Measurements from ENCODE around the gene S100A6.
"Not testable (repeated sequence)": the region's sequence is repeated elsewhere in the genome, so short reads cannot be mapped to it uniquely, and the experiment has no call there.

The S100A6 gene

DNA sequence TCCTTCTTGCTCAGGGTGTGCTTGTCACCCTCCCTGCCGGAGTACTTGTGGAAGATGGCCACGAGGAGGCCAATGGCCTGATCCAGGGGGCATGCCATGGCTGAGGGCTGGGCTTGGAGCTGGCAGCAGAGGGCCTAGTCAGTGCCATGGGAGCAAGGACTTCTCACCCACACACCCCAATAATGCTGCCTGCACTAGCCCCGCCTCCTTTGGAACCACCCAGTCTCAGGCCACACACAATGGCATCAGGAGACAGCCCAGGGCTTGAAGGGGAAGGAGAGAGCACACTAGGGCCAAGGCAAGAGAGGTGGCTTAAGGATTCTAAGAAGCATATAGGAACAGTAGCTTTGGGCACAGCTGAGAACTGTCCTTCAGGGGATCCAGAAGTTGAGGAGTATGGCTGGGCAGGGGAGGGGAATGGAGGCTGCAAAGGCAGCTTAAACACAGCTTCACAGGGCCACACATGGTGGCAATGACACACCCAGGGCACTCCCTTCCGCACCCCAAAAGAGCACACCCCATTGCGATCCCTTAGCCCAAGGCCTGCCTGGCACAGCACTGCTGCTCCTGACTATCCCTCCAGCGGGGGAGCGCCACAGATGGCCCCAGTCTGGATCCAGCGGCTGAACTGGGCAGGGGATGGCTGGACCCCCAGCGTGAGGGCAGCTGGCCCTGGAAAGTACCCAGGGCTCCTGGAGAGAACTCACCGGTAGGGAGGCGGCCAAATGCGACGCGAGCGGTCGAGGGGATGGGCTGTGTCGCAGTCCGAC is at the start of gene S100A6:
S100A6 (minus strand) TSS at position 750 of the 770 bp plus-strand sequence; CDS start at position 98, 652 bp downstream.
- no peak for DNase-seq

DNA sequence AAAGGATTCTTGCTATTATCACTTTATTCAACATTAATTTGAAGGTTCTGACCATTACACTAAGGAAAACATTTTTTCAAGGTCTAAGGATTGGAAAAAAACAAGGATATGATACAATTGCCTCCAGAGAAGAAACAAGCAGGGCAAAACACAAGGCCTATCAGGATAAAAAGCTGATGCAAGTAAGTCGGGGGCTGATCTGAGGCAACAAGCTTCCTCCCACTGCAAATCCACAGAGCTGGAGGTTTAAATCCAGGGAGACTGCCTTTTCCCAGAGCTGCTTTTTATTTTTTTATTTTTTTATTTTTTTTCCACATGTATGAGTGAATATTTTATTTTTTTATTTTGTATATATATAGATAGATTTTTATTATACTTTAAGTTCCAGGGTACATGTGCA is 49.2 kb upstream of the S100A6 start:
- no peak for DNase-seq

DNA sequence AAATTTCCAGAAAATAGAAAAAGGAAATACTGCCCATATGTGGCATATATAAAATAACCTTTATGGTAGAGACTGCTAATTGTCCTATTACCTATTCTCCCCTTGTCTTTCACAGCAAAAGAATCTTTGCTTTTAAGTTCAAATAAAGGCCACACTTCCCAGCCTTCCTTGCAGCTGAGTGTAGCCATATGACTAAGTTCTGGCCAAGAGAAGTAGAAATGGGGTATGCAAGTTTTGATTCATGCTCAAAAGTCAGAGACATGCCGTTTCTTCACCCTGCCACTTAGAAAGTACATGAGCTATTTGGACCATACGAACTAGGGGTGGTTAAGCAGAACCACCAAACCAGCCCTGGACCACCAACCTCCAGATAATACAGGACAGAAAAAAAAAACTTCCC is 48.2 kb upstream of the S100A6 start:
- DNase-seq = no peak

DNA sequence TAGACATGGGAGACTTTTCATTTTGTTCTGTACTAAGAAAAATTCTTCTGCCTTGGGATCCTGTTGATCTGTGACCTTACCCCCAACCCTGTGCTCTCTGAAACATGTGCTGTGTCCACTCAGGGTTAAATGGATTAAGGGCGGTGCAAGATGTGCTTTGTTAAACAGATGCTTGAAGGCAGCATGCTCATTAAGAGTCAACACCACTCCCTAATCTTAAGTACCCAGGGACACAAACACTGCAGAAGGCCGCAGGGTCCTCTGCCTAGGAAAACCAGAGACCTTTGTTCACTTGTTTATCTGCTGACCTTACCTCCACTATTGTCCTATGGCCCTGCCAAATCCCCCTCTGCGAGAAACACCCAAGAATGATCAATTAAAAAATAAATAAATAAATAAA is 47.7 kb upstream of the S100A6 start:
- not testable (repeated sequence) for DNase-seq

DNA sequence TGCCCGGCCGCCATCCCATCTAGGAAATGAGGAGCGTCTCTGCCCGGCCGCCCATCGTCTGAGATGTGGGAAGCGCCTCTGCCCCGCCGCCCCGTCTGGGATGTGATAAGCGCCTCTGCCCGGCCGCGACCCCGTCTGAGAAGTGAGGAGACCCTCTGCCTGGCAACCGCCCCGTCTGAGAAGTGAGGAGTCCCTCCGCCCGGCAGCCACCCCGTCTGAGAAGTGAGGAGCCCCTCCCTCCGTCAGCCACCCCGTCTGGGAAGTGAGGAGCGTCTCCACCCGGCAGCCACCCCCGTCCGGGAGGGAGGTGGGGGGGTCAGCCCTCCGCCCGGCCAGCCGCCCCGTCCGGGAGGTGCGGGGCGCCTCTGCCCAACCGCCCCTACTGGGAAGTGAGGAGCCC is 47.0 kb upstream of the S100A6 start:
- DNase-seq = not testable (repeated sequence)

DNA sequence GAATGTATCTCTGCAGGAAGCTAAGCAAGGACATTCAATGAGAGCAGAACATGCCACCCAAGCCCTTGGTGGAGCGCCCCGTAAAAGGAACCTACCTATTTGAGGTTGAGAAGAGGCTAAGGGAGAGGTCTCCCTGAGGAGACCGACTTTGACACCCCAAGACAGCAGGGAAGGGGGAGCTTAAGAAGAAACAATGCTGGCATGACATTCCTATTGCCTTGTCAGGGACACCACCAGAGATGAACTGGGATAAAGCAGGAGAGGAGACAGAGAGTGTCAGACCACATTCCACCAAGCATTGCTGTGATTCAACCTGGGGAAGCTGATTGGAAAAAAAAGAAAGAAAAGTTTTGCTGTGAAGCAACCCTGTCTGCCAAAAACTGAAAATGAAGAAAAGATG is 43.1 kb upstream of the S100A6 start:
- no peak for DNase-seq

DNA sequence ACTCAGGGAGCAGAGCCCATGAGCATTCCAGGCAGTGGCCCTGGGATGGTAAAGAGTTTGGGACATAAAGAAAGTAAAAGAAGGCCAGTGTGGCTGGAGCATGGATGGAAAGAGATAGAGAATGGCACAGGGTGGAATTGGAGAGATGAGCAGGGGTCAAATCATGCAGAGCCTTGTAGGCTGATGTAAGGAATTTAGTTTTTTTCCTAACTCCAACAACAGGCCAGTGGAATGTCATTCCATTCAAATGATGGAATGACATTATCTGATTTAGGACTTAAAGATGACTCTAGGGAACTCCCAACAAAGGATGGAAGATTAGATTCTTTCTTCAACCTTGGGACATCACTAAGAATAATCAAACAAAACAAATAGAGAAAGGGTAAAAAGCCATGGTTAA is 42.7 kb upstream of the S100A6 start:
- DNase-seq = no peak

DNA sequence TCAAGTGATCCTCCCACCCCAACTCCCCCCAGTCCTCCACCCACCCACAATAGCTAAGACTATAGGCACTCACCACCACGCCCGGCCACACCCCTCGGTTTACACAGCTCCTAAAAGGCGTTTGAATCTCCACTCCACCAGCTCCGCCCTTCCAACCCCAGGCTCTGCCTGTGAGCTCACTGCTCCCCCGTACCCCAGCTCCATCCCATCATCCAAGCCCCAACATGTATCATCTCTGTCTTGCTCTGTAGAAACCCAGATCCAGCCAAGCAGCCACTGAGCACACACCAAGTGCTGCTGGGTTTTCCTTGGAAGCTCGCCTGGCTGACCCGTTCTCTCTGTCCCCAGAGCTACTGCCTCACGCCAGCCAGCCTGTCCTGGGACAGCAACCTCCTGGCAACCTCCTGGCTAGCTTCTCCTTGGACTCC is 41.8 kb upstream of the S100A6 start:
- no peak for DNase-seq

DNA sequence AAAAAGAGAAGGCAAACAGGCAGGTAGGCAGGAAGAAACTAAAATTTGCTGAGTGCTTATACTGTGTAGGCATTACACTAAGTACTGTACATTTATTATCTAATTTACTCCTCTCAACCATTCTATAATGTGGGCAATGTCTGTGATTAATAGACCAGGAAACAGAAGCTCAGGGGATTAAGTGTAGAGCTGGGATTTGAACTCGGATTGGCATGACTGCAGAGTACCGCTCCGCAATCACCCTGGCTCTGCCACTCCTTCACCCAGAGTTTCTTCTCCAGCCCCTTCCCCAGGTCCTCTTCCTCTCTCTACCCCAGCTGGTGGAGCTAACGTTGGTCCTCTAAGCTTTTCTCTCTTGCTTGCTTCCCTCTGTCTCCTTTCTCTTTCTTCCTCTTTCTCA is 41.3 kb upstream of the S100A6 start:
- no peak for DNase-seq

DNA sequence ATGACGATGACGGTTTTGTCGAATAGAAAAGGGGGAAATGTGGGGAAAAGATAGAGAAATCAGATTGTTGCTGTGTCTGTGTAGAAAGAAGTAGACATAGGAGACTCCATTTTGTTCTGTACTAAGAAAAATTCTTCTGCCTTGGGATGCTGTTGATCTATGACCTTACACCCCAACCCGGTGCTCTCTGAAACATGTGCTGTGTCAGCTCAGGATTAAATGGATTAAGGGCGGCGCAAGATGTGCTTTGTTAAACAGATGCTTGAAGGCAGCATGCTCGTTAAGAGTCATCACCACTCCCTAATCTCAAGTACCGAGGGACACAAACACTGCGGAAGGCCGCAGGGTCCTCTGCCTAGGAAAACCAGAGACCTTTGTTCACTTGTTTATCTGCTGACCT is 39.7 kb upstream of the S100A6 start:
- DNase-seq = not testable (repeated sequence)

DNA sequence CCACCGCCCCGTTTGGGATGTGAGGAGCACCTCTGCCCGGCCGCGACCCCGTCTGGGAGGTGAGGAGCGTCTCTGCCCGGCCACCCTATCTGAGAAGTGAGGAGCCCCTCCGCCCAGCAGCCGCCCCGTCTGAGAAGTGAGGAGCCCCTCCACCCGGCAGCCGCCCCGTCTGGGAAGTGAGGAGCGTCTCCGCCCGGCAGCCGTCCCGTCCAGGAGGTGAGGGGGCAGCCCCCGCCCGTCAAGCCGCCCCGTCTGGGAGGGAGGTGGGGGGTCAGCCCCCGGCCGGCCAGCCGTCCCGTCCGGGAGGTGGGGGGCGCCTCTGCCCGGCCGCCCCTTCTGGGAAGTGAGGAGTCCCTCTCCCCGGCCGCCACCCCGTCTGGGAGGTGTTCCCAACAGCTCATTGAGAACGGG is 39.3 kb upstream of the S100A6 start:
- not testable (repeated sequence) for DNase-seq

DNA sequence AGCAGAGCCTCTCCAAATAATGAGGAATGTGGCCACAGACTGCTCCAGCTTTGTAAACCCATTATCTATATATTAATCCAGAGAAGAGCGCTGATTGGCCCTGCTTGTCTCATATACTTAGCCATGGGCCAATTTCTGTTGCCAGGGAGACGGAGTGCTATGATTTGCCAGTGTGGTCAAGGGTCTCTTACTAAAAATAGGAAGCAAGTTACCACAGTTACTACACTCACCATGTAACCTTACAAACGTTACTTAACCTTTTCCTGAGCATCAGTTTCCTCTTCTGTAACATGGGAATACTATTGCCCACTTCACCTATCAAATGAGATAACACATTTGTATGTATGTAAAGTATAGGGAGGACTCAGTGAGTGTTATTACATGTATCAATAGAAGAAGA is 37.6 kb upstream of the S100A6 start:
- no peak for DNase-seq

DNA sequence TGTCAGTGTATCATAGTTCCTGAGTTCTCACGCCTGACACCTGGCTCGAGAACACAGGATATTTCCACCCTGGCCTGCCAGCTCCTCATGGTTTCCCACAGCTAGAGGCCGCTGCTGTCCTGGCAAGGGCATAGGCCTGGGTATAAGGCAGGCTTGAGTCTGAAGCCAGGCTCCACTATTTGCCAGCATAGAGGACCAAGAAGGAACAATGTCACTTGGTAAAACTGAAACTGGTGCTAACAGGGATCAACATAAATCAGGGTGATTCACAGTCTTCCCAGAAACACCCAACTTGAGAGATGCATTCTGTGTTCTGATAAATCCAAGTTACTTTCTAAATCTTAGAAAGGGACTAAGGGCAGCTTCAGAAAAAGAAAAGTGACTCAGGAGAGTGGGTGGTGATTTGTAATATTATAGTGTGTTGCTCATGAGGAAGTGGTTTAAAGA is 36.8 kb upstream of the S100A6 start:
- DNase-seq = peak; percentile 77

DNA sequence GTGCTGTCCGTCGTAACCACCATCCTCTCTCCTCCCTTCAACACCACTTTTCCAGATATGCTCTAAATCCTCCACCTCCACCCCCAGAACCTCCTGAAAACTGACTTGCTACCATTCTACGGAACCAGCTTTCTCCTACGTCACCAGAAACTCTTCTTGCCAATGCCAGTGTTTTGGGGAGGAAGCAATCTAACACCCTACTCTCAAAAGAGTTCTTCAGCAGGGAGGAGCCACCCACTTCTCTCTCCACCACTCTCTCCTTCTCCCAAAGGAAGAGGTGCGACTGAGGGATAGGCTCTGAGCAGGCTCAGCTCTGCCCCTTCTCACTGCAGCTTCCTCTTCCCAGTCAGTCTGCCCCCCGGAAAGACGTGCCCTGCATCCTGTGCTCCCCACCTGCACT is 35.9 kb upstream of the S100A6 start:
- no peak for DNase-seq

DNA sequence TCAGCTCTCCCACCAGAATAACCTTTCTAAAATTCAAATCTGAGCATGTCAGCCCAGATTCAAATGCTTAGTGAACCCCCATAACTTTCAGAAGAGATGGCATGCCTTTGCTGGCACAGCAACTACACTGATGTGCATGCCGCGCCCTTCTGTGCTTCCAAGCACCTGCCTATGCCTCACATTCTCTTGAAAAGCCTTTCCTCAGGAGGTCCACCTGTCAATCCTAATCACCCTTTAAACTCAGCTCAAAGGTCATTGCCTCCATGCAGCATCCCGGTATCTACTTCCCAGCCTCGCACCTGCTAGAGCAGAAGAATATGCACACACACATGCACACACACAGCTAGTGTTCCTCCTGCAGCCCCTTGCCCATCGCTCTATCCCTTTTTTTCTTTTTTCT is 35.1 kb upstream of the S100A6 start:
- DNase-seq = no peak

DNA sequence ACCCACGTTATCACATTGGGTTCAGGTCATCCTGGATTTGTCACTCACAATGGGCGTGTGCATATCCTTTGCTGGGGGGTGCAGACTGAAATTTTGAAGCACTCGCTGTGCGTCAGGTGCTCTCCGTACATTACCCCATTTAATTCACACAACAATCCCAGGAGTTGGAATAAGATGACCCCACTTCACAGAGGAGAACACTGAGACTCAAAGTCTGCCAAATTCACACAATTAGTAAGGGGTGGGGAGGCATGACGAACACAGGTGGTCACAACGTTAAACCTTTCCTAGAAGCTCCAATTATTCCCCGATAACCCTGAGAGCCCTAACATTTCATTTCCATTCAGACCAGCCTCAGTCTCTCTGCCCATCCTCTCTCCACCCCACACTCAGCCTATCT is 33.7 kb upstream of the S100A6 start:
- DNase-seq = no peak

DNA sequence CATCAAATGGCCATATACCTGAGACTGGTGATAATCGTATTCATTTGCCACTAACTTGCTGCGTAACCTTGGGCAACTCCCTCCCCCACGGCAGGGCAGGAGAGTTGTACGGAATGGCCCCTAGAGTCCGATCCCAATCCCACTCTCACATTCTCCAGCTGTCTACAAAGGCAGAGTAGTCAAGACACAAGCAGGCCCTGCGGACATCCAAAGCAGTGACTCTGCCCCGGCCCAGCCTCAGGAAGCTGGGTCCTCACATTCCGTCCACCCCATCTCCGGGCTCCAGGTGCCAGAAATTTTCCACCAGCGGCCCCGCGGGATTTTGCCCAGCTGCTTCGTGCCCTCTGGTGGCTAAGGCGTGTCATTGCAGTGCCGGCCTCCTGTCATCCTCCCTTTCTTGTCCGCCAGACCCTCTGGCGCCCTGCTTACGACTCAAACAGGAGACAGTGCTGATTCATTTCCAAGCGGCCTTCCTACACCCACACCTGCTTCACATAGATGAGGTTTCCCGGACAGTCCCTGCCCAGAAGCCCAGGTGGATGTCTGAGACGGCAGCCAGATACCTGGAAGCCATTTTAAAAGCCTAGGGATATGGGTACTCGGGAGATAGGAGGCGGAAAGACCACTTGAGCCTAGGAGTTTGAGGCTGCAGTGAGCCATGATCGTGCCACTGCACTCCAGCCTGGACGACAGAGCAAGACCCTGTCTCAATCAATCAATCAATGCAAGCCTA is 32.7 kb upstream of the S100A6 start:
- DNase-seq = peak; percentile 91

DNA sequence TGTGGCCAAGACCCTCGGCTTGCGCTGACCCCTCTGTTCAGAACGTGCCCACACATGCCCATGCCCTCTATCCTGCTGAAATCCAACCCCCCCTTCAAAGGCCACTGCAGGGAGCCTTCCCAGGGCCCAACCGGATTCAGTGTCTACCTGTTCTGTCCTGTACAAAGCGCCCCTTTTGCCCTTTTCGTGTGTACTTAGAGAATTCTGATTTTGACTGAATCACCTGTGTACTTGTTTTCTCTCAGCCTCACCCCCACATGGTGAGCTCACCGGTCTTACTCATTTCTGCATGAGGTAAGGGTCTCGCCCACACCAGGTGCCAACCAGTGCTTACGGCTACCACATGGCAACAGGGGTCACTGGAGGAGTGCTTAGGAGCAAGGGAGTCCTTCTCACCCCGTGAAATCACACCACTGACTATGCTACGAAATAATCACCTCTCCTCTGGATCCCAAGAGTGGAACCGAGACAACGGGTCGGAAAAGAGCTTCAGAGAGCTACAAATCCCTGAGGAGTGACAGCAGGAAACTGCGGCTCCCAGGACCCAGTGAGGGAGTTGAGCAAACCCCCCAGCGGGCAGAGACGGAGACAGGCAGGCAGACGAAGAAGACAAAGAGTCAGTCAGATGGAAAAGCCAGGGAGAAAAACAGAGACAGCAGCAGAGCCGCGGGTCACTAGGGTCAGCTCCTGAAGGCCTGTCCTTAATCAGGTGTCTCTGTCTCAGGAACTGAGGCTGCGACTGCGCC is 32.0 kb upstream of the S100A6 start:
- DNase-seq = no peak

DNA sequence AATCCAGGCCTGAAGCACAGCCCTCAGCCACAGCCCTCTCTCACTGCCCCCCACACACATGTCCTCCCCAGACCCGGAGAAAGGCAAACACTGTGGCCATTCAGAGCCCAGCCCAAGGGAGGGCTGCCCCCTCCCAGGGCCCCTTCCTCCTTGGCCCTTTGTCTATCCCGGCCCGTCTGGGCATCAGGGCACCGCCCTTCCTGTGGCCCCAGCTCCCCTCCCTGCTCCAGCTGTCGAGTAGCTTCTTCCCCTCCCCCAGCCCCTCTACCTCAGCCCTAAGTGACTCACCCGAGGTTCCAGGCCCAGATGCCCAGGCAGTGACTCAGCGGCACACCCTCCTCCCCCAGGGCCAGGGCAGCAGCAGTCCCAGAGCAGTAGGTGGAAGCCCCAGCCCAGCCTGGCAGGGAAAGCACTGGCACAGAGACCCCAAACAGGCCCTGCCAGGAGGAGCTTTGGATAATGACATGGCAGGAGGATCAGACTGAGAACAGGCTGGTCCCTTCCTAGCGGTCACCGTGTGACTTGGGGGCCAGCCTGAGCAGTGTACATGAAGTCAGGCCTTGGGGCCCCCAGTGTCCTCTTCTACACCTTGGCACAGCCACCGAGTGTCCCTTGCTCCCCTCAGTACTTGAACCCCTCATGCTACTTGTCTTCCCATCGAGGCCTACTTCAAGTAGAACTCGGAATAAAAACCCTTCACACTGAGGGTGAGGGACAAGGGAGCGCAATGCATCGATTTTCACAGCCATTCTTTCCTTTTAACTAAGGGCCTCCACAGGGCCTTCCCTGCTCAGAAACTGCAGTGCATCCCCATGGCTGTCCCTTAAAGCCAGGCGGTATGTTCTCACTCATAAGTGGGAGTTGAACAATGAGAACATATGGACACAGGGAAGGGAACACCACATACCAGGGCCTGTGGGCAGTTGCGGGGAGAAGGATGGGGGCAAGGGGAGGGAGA is 30.9 kb upstream of the S100A6 start:
- peak; percentile 69 for DNase-seq

DNA sequence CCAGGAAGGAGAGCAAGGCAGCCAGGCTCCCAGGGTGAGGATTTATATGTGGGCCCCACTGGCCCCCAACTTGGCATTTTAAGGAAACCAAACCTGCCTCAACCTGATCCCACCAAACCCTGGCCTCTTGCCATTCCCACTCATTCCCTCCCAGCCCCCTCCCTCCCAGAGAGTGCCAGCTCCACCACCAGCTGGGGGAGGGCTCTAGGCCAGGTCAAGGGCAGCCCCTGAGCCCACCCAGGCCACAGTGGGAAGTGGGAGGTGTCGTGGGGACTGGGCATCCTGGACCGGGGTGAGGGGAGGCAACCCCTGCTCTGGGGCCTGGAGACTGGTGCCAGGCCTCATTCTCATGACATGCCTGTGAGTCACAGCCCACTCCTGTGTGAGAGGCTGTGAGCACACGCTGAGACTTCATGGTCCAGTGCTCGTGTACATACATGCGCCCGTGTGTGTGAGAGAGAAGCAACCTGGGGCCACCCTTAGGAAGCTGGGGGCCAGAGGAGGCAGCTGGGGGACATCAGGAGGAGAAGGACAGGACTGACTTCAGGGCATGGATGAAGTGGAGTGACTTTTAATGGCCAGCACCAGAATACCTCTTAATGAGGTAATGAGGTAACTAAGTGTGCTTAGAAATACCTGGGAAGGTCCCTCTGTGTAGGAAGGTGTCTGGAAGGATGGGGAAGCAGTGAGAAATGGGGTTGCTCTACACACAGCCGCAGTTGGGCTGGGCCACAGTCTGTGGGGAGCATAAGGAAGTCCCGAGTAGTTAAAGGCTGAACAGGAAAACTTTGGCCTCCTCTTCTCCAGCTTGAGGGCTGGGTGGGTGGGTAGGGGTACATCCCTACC is 30.0 kb upstream of the S100A6 start, which contains the start of gene S100A2:
S100A2 (minus strand) TSS at position 316 of the 846 bp plus-strand sequence. CDS start 1,967 bp downstream, outside the sequence.
- DNase-seq = no peak

DNA sequence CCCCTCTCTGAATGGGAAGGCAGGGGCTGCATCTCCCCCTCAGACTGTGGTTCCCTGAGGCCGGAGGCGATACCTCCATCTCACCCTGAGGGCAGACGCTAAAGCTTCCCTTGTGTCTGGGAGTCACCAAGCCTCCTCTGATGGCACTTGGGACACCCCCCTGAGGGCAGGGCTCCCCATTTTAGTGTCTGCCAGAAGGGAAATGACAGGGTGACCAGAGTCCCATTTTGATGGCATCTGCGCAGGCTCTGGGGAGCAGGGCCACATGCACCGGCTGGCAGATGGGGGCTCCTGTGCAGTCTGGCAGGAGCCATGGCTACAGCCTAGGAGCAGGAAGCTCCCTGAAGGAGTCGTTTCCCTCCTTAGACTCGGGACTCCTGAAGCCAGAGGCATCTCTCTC is 28.2 kb upstream of the S100A6 start:
- no peak for DNase-seq
